ENCODE measurements around the gene CBFA2T3.

DNA sequence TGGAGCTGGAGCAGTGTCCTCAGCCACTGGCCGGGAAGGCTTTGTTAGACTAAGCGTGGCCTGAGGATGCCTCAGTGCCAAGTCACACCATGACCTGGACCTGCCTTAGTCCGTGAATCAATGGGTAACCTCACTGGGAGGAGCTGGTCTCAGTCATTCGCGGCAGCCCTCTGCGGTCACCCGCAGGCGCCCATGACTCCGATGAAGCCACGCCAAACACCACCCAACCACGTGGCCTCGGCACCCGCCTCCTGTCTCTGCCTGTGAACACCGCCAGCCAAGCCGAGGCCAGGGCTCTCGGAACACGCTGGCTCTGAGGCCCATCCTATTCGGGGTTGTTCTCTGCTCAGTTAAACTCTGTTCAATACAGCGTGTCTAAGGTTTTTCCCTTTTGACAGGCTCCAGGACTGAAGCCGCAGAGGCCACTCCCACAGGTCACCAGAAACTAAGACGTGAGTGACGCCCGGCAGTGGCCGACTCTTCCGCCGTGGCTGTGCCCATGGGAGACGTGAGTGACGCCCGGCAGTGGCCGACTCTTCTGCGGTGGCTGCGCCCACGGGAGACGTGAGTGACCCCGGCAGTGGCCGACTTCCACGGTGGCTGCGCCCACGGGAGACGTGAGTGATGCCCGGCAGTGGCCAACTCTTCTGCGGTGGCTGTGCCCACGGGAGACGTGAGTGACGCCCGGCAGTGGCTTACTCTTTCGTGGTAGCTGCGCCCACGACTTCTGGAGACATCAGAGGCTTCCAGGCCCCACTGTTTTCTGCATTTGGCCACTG lies 93.7 kb downstream of the CBFA2T3 start:
- TF ChIP-seq, protein P1, sequence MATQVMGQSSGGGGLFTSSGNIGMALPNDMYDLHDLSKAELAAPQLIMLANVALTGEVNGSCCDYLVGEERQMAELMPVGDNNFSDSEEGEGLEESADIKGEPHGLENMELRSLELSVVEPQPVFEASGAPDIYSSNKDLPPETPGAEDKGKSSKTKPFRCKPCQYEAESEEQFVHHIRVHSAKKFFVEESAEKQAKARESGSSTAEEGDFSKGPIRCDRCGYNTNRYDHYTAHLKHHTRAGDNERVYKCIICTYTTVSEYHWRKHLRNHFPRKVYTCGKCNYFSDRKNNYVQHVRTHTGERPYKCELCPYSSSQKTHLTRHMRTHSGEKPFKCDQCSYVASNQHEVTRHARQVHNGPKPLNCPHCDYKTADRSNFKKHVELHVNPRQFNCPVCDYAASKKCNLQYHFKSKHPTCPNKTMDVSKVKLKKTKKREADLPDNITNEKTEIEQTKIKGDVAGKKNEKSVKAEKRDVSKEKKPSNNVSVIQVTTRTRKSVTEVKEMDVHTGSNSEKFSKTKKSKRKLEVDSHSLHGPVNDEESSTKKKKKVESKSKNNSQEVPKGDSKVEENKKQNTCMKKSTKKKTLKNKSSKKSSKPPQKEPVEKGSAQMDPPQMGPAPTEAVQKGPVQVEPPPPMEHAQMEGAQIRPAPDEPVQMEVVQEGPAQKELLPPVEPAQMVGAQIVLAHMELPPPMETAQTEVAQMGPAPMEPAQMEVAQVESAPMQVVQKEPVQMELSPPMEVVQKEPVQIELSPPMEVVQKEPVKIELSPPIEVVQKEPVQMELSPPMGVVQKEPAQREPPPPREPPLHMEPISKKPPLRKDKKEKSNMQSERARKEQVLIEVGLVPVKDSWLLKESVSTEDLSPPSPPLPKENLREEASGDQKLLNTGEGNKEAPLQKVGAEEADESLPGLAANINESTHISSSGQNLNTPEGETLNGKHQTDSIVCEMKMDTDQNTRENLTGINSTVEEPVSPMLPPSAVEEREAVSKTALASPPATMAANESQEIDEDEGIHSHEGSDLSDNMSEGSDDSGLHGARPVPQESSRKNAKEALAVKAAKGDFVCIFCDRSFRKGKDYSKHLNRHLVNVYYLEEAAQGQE (IDR thresholded peaks at IDR 0.05; ENCODE audit: insufficient replicate concordance, low read depth), result no peak
- TF ChIP-seq CTCF (IDR thresholded peaks at IDR 0.05; ENCODE audit: insufficient read depth, low read length), result no peak

Measured in HL-60 (cell line).